ENCODE results near the gene BNIPL. TPM values are rescaled to one million over a fixed set of nuclear protein-coding genes. Genes with fewer than 3 reads are reported as not detected.
A peak's percentile ranks its signal among the peaks of the same experiment; 100 is the strongest.

The BNIPL gene
- total RNA-seq, 1 donor from 2014 or later, result 1.4 TPM

DNA sequence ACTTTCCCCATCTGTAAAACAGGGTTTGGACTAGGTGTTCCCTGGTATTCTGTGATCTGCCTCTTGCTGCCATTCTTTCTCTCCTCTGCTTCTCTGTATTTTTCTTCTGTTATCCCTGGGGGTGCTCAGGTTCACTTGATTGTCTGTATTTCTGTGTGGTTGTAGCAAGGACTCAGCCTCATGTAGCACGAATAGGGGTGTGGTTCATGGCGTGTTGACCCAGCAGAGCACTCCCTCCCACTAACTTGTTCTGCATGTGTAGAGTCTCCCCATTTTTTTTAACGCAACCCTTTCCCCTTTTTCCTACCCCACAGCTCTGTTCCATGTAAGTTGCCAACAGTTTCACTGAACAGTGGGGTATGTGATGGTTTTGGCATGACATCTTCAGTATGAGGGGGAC lies 1.2 kb upstream of the BNIPL start:
- no peak for DNase-seq
- no peaks in the 10 kb centered on the region for H3K4me1 Mint-ChIP-seq (ENCODE audit: low read depth, unreplicated experiment)
- H3K27ac Mint-ChIP-seq (ENCODE audit: unreplicated experiment), result no peak overlapping the region
- H3K9me3 Mint-ChIP-seq (ENCODE audit: unreplicated experiment), result no peaks in the 10 kb centered on the region
- no peak overlapping the region for H3K4me3 Mint-ChIP-seq (ENCODE audit: unreplicated experiment)
- TF ChIP-seq, protein P1, sequence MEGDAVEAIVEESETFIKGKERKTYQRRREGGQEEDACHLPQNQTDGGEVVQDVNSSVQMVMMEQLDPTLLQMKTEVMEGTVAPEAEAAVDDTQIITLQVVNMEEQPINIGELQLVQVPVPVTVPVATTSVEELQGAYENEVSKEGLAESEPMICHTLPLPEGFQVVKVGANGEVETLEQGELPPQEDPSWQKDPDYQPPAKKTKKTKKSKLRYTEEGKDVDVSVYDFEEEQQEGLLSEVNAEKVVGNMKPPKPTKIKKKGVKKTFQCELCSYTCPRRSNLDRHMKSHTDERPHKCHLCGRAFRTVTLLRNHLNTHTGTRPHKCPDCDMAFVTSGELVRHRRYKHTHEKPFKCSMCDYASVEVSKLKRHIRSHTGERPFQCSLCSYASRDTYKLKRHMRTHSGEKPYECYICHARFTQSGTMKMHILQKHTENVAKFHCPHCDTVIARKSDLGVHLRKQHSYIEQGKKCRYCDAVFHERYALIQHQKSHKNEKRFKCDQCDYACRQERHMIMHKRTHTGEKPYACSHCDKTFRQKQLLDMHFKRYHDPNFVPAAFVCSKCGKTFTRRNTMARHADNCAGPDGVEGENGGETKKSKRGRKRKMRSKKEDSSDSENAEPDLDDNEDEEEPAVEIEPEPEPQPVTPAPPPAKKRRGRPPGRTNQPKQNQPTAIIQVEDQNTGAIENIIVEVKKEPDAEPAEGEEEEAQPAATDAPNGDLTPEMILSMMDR (IDR thresholded peaks at IDR 0.05; ENCODE audit: partially characterized antibody, unreplicated experiment), result no peak
- H3K27me3 Mint-ChIP-seq (ENCODE audit: unreplicated experiment), result no peaks in the 10 kb centered on the region
- no peaks in the 10 kb centered on the region for H3K36me3 Mint-ChIP-seq (ENCODE audit: unreplicated experiment)

DNA sequence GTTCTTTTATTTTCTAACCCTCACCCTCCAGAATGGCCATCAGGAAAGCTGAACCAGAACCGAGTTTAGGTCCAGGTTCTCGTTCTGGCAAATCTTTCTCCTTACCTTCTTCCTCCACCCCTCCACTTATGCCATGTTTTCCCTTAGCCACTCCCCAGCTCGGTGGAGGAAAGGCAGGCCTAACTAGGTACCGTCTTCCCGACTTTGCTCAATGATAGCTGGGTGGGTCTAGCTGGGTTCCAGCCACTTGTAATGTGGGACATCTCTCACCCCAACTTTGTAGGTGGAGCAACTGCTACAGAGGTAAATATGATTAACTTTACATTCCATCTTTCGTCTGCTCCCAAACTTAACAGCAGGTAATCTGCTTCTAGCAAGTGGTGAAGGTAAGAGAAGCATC lies 646 bp downstream of the BNIPL start:
- no peak overlapping the region for H3K27ac Mint-ChIP-seq (ENCODE audit: unreplicated experiment)
- no peaks in the 10 kb centered on the region for H3K9me3 Mint-ChIP-seq (ENCODE audit: unreplicated experiment)
- no peak for DNase-seq
- no peaks in the 10 kb centered on the region for H3K4me1 Mint-ChIP-seq (ENCODE audit: low read depth, unreplicated experiment)
- TF ChIP-seq, protein P1 (IDR thresholded peaks at IDR 0.05; ENCODE audit: partially characterized antibody, unreplicated experiment), result no peak
- H3K27me3 Mint-ChIP-seq (ENCODE audit: unreplicated experiment), result no peaks in the 10 kb centered on the region
- no peaks in the 10 kb centered on the region for H3K36me3 Mint-ChIP-seq (ENCODE audit: unreplicated experiment)
- H3K4me3 Mint-ChIP-seq (ENCODE audit: unreplicated experiment), result no peak overlapping the region

DNA sequence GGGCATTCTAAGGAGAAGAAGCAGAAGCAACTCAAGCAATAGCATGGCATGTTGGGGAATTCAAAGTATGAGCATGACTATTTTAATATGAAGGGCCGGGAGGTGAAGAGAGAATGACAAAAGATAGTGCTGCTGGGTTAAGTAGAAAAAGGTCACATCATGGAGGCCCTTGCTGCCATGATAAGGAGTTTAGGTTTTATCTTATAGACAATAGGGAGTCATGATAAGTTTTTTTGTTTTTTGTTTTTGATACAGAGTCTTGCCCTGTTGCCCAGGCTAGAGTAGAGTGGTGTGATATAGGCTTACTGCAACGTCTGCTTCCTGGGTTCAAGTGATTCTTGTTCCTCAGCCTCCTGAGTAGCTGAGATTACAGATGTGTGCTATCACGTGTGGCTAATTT lies 3.1 kb downstream of the BNIPL start:
- Mint-ChIP-seq H3K36me3 (ENCODE audit: unreplicated experiment) (peaks cover 4% of the 10 kb centered on the region), H3K27me3 (ENCODE audit: unreplicated experiment) (no peaks in the 10 kb centered on the region), H3K4me1 (ENCODE audit: low read depth, unreplicated experiment) (no peaks in the 10 kb centered on the region), H3K9me3 (ENCODE audit: unreplicated experiment) (peaks cover 3% of the 10 kb centered on the region), H3K4me3 (ENCODE audit: unreplicated experiment) (no peak overlapping the region), H3K27ac (ENCODE audit: unreplicated experiment) (no peak overlapping the region)
- TF ChIP-seq, protein P1 (IDR thresholded peaks at IDR 0.05; ENCODE audit: partially characterized antibody, unreplicated experiment), result no peak
- no peak for DNase-seq

DNA sequence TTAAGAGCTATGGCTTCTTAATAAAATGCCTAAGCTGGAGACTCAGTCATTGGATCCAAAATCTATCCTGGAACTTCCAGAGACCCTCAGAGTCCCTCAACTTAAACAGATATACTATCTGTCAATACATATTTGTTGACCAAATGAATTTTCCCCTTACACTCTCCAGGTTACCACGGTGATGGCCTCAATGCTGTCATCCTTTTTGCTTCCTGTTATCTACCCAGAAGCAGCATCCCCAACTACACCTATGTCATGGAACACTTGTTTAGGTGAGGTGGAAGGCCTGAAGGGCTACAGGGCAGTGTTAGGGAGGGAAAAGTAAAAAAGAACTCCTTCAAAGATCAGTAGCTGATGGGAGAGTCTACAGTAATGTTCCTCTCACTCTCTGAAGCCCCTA lies 6.8 kb downstream of the BNIPL start:
- Mint-ChIP-seq H3K4me3 (ENCODE audit: unreplicated experiment) (no peak overlapping the region), H3K36me3 (ENCODE audit: unreplicated experiment) (peaks cover 4% of the 10 kb centered on the region), H3K4me1 (ENCODE audit: low read depth, unreplicated experiment) (no peaks in the 10 kb centered on the region), H3K9me3 (ENCODE audit: unreplicated experiment) (peaks cover 9% of the 10 kb centered on the region), H3K27ac (ENCODE audit: unreplicated experiment) (no peak overlapping the region), H3K27me3 (ENCODE audit: unreplicated experiment) (no peaks in the 10 kb centered on the region)
- TF ChIP-seq, protein P1 (IDR thresholded peaks at IDR 0.05; ENCODE audit: partially characterized antibody, unreplicated experiment), result no peak
- DNase-seq, result no peak

DNA sequence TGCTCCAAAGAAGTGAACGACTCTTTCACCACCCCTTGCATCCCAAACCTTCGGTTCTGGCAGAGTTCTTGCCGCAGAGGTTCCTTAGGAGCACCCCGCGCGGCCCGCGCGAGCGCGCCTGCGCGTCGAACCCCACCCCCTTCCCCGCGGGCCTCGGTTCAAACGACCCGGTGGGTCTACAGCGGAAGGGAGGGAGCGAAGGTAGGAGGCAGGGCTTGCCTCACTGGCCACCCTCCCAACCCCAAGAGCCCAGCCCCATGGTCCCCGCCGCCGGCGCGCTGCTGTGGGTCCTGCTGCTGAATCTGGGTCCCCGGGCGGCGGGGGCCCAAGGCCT lies 11.2 kb downstream of the BNIPL start, which contains the start of gene C1orf56:
Gene C1orf56 (plus strand): TSS at position 161 of the 334 bp plus-strand sequence. CDS start 97 bp downstream, at position 258.
- H3K4me3 Mint-ChIP-seq (ENCODE audit: unreplicated experiment), result peak within 1 kb of the TSS; percentile 99
- H3K9me3 Mint-ChIP-seq (ENCODE audit: unreplicated experiment), result peaks cover 10% of the 10 kb centered on the region
- TF ChIP-seq, protein P1 (IDR thresholded peaks at IDR 0.05; ENCODE audit: partially characterized antibody, unreplicated experiment), result no peak
- peak within 1 kb of the TSS; percentile 94 for H3K27ac Mint-ChIP-seq (ENCODE audit: unreplicated experiment)
- peak; percentile 74 for DNase-seq
- no peaks in the 10 kb centered on the region for H3K4me1 Mint-ChIP-seq (ENCODE audit: low read depth, unreplicated experiment)
- peaks cover 3% of the 10 kb centered on the region for H3K27me3 Mint-ChIP-seq (ENCODE audit: unreplicated experiment)
- H3K36me3 Mint-ChIP-seq (ENCODE audit: unreplicated experiment), result peaks cover 4% of the 10 kb centered on the region
